OCI-LY7 (cell line): ENCODE measurements around the gene NLRP3. TPM values are rescaled to one million over a fixed set of nuclear protein-coding genes. Genes with fewer than 3 reads are reported as not detected.

Source experiments
- BruUV-seq: library from RNA; stranded (reverse); fragments of 400-500 nt; replicated peaks from 2 replicates; lab custom pipeline; 2021; lab: Mats Ljungman, UMichigan
- CTCF ChIA-PET: fragments of 300-600 bp; sonication (Branson Sonifier 250); formaldehyde crosslinking; loops from one replicate; lab custom pipeline; 2022; ENCODE audit warnings: antibody characterized with exemption; ENCODE audit not compliant: unreplicated experiment; lab: Charles Lee
- POLR2A ChIA-PET: fragments of 300-600 bp; sonication (Branson Sonifier 250); formaldehyde crosslinking; loops from one replicate; lab custom pipeline; 2022; ENCODE audit warnings: antibody characterized with exemption; lab: Charles Lee
- DNase-seq: peaks from one replicate; pipeline ENCODE4 v3.0.0-alpha.2; 2015; ENCODE audit warnings: low spot score
- H2AFZ ChIP-seq: fragments of 200-600 bp; sonication (generic), shearing (Covaris generic); 2 replicates; pipeline ENCODE4 v1.6.1; 2014; ENCODE audit warnings: mild to moderate bottlenecking, antibody characterized with exemption, low read length, moderate library complexity
- H3K27ac ChIP-seq: fragments of 200-600 bp; sonication (generic); 2 replicates; pipeline ENCODE4 v1.5.1; 2014; ENCODE audit warnings: mixed run types, low read depth, mild to moderate bottlenecking, moderate library complexity, low read length, inconsistent platforms; ENCODE audit not compliant: poor library complexity, severe bottlenecking
- H3K36me3 ChIP-seq: fragments of 200-600 bp; sonication (generic); 2 replicates; pipeline ENCODE4 v1.6.1; 2014; ENCODE audit warnings: mild to moderate bottlenecking, antibody characterized with exemption, low read length, moderate library complexity, mixed read lengths; ENCODE audit not compliant: insufficient read depth
- H3K4me1 ChIP-seq: fragments of 200-600 bp; sonication (generic); 2 replicates; pipeline ENCODE4 v1.5.1; 2014; ENCODE audit warnings: mild to moderate bottlenecking, low read length; ENCODE audit not compliant: insufficient read depth, poor library complexity, severe bottlenecking
- H3K4me2 ChIP-seq: fragments of 200-600 bp; sonication (generic); 2 replicates; pipeline ENCODE4 v1.6.1; 2014; ENCODE audit warnings: mild to moderate bottlenecking, low read length
- H3K4me3 ChIP-seq: fragments of 200-600 bp; sonication (generic); 2 replicates; pipeline ENCODE4 v1.5.1; 2014; ENCODE audit warnings: mild to moderate bottlenecking, low read depth, low read length; ENCODE audit not compliant: poor library complexity, severe bottlenecking
- H3K79me2 ChIP-seq: fragments of 200-600 bp; sonication (generic); 2 replicates; pipeline ENCODE4 v1.6.1; 2016; ENCODE audit warnings: low read depth, mild to moderate bottlenecking, low read length, moderate library complexity, mixed read lengths; ENCODE audit not compliant: insufficient read depth
- H3K9me2 ChIP-seq: fragments of 200-600 bp; sonication (generic); 2 replicates; pipeline ENCODE4 v1.6.1; 2016; ENCODE audit warnings: mild to moderate bottlenecking, low read length, mixed read lengths; ENCODE audit not compliant: insufficient read depth
- H3K9me3 ChIP-seq: fragments of 200-600 bp; sonication (generic); 2 replicates; pipeline ENCODE4 v1.6.1; 2014; ENCODE audit warnings: mild to moderate bottlenecking, mixed run types, low read length, mixed read lengths
- H4K20me1 ChIP-seq: fragments of 200-600 bp; sonication (generic); 2 replicates; pipeline ENCODE4 v1.6.1; 2014; ENCODE audit warnings: mild to moderate bottlenecking, antibody characterized with exemption, low read length, moderate library complexity, mixed read lengths; ENCODE audit not compliant: insufficient read depth
- EZH2phosphoT487 ChIP-seq: fragments of 200-600 bp; sonication (generic); IDR thresholded peaks from 2 replicates; pipeline ENCODE4 v1.6.1; 2018; ENCODE audit warnings: low read depth, borderline replicate concordance, mild to moderate bottlenecking, mixed run types, antibody characterized with exemption, low read length, moderate library complexity, mixed read lengths
- intact Hi-C: fragments of 100-400 bp; cut with micrococcal nuclease; formaldehyde crosslinking; loops from one replicate; pipeline ENCODE4 v1.10.0; 2022; ENCODE audit not compliant: unreplicated experiment
- total RNA-seq, 2 experiments: library from RNA; depleted of rRNA in 1 of 2; stranded (reverse); fragments of >200 nt in 1 of 2; shearing (Covaris generic) in 1 of 2; gene quantifications; 2 replicates each; pipeline ENCODE4 v1.2.3, GENCODE V29; 2014 to 2022
- TF ChIP-seq, protein P1 (sequence below): fragments of 200-600 bp; sonication (generic); conservative IDR thresholded peaks from 2 replicates; pipeline ENCODE4 v1.5.1; 2014; ENCODE audit warnings: mild to moderate bottlenecking, antibody characterized with exemption, low read length, moderate library complexity, mixed read lengths

The NLRP3 gene
- total RNA-seq, 2 experiments from 2014 or later, result not detected

DNA sequence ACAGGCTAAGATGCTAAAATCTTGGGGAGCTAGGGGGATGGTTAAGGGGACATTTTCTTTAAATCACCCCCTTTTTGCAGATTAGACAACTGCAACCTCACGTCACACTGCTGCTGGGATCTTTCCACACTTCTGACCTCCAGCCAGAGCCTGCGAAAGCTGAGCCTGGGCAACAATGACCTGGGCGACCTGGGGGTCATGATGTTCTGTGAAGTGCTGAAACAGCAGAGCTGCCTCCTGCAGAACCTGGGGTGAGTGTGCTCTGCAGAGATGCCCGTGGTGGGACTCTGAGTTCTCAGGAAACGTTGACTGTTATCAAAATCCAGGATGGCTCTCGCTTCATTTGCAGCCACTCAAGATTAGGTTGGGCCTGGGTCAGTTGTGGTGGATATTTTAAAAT, 28.6 kb downstream of the NLRP3 start:
- intact Hi-C loops, result no loop called here
- no peak for DNase-seq
- Histone ChIP-seq H3K4me1 (no peaks in the 10 kb centered on the region), H3K9me3 (no peaks in the 10 kb centered on the region), H3K79me2 (no peaks in the 10 kb centered on the region), H3K9me2 (no peaks in the 10 kb centered on the region), H3K27ac (no peak overlapping the region), H2AFZ (no peak overlapping the region), H3K36me3 (no peaks in the 10 kb centered on the region), H4K20me1 (no peaks in the 10 kb centered on the region), H3K4me2 (no peak overlapping the region), H3K4me3 (no peak overlapping the region)
- no peak for TF ChIP-seq EZH2phosphoT487
- TF ChIP-seq, protein P1, sequence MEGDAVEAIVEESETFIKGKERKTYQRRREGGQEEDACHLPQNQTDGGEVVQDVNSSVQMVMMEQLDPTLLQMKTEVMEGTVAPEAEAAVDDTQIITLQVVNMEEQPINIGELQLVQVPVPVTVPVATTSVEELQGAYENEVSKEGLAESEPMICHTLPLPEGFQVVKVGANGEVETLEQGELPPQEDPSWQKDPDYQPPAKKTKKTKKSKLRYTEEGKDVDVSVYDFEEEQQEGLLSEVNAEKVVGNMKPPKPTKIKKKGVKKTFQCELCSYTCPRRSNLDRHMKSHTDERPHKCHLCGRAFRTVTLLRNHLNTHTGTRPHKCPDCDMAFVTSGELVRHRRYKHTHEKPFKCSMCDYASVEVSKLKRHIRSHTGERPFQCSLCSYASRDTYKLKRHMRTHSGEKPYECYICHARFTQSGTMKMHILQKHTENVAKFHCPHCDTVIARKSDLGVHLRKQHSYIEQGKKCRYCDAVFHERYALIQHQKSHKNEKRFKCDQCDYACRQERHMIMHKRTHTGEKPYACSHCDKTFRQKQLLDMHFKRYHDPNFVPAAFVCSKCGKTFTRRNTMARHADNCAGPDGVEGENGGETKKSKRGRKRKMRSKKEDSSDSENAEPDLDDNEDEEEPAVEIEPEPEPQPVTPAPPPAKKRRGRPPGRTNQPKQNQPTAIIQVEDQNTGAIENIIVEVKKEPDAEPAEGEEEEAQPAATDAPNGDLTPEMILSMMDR, result no peak
- ChIA-PET CTCF (no interaction called here), POLR2A (interaction anchor here (0.6 kb wide), 1 partner anchor 395 kb away, joined by 5 read pairs; no protein-coding TSS in a partner anchor)
- no TSS peak for BruUV-seq

GRCh38 chr1:247445526-247446356, 29.8 kb downstream of the NLRP3 start:
- no peak for TF ChIP-seq EZH2phosphoT487
- TF ChIP-seq, protein P1, result no peak
- no TSS peak for BruUV-seq
- H3K9me2 ChIP-seq, result no peaks in the 10 kb centered on the region
- H3K4me1 ChIP-seq, result no peaks in the 10 kb centered on the region
- intact Hi-C loops, result no loop called here
- CTCF ChIA-PET, result no interaction called here
- POLR2A ChIA-PET, result no interaction called here
- DNase-seq, result no peak
- no peak overlapping the region for H3K27ac ChIP-seq
- H3K9me3 ChIP-seq, result no peaks in the 10 kb centered on the region
- no peak overlapping the region for H3K4me3 ChIP-seq
- H2AFZ ChIP-seq, result no peak overlapping the region
- no peaks in the 10 kb centered on the region for H3K79me2 ChIP-seq
- H4K20me1 ChIP-seq, result no peaks in the 10 kb centered on the region
- H3K4me2 ChIP-seq, result no peak overlapping the region
- H3K36me3 ChIP-seq, result no peaks in the 10 kb centered on the region
